ENCODE measurements around the gene CARD19.
A peak's percentile ranks its signal among the peaks of the same experiment; 100 is the strongest.

CARD19 gene

DNA sequence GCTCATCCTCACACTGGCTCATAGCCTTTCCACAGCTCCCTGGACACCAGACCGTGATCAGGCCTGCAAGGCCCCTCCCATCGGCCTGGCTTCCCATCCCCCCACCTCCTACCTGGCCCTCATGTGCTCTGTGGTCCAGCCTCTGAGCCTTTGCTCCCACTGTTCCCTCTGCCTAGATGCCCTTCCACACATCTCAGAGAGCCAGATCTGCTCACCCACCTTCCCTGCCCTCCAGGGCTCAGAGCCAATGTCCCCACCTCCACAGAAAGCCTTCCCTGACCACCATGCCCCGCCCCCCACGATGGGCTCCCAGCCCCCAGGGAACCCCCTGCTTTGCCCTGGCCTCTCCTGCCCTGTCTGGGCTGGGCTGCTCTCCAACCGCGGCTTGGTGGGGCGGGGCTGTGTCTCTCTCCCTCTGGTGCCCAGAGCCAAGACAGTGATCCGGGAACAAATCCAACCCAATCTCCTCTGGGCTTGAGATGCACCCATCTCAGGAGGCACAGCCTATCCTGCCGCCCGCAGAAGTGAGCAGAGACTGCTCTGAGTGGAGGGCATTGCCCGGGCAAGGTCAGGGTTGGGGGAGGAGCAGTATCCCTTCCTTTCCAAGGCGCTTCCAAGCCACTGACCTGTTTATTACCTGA is 36.4 kb downstream of the CARD19 start (continued):
- TF ChIP-seq ZNF121 (tag by site-specific recombination; IDR thresholded peaks at IDR 0.05) = 0 out of 2 replicates have a peak, but pooled peaks have one; percentile 9
- no peak for TF ChIP-seq ZNF239 (tag by site-specific recombination; IDR thresholded peaks at IDR 0.05)
- TF ChIP-seq GLIS1 (tag by site-specific recombination; IDR thresholded peaks at IDR 0.05) = peak; percentile 80
- peak; percentile 39 for TF ChIP-seq GLIS2 (tag by site-specific recombination; IDR thresholded peaks at IDR 0.05)

GRCh38 chr9:93132946-93133680 is 37.1 kb downstream of the CARD19 start:
- ChIA-PET CTCF (interaction anchor here (0.6 to 3.1 kb wide), 5 partner anchors 13 to 256 kb away, joined by 3 to 15 read pairs (median 3); no protein-coding TSS in a partner anchor), POLR2A (interaction anchor here (0.8 to 1.5 kb wide), 5 partner anchors 9 to 433 kb away, joined by 3 to 23 read pairs (median 6); partner anchors contain the start of genes CARD19 and FAM120AOS)
- Histone ChIP-seq H3K4me3 (ENCODE audit: low read depth, low read length) (peak overlapping the region; percentile 80), H3K4me1 (ENCODE audit: control insufficient read depth, insufficient read depth, low read length) (0 out of 2 replicates have a peak, but pooled peaks cover 2% of the 10 kb centered on the region), H3K27ac (ENCODE audit: extremely low read depth, low read depth, low read length) (no peak overlapping the region; the same call in 1 of the 2 replicates), H3K9me3 (ENCODE audit: control insufficient read depth, insufficient read depth, low read depth, low read length) (no peaks in the 10 kb centered on the region), H3K36me3 (ENCODE audit: control insufficient read depth in 2 of 2, insufficient read depth in 1 of 2, low read length in 2 of 2) (peaks cover 0 to 8% of the 10 kb centered on the region in 2 experiments; a peak in 1 of 3 replicates)
- TF ChIP-seq GLI4 (tag by site-specific recombination; IDR thresholded peaks at IDR 0.05) = no peak
- no peak for TF ChIP-seq SALL2 (tag by site-specific recombination; IDR thresholded peaks at IDR 0.05; ENCODE audit: borderline replicate concordance)
- no peak for TF ChIP-seq ZNF585B (tag by site-specific recombination; IDR thresholded peaks at IDR 0.05)
- TF ChIP-seq ZNF26 (tag by site-specific recombination; IDR thresholded peaks at IDR 0.05) = no peak
- no peak for TF ChIP-seq ZNF654 (tag by site-specific recombination; IDR thresholded peaks at IDR 0.05; ENCODE audit: low read depth)
- TF ChIP-seq GLIS1 (tag by site-specific recombination; IDR thresholded peaks at IDR 0.05) = peak; percentile 67
- TF ChIP-seq, protein P1, sequence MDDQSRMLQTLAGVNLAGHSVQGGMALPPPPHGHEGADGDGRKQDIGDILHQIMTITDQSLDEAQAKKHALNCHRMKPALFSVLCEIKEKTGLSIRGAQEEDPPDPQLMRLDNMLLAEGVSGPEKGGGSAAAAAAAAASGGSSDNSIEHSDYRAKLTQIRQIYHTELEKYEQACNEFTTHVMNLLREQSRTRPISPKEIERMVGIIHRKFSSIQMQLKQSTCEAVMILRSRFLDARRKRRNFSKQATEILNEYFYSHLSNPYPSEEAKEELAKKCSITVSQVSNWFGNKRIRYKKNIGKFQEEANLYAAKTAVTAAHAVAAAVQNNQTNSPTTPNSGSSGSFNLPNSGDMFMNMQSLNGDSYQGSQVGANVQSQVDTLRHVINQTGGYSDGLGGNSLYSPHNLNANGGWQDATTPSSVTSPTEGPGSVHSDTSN (CRISPR knock-in tag; IDR thresholded peaks at IDR 0.05) = no peak
- no peak for TF ChIP-seq ZNF10 (tag by site-specific recombination; IDR thresholded peaks at IDR 0.05)
- no peak for TF ChIP-seq ZNF560 (tag by site-specific recombination; IDR thresholded peaks at IDR 0.05; ENCODE audit: borderline replicate concordance)
- peak; percentile 66; the same call in 1 of the 2 replicates for TF ChIP-seq ZNF629 (tag by site-specific recombination; IDR thresholded peaks at IDR 0.05)
- no peak for TF ChIP-seq ZFP3 (tag by site-specific recombination; IDR thresholded peaks at IDR 0.05; ENCODE audit: low read depth)
- TF ChIP-seq ZNF692 (tag by site-specific recombination; IDR thresholded peaks at IDR 0.05) = no peak
- TF ChIP-seq ZNF830 (tag by site-specific recombination; IDR thresholded peaks at IDR 0.05; ENCODE audit: low read depth) = no peak
- TF ChIP-seq ZFP37 (tag by site-specific recombination; IDR thresholded peaks at IDR 0.05) = no peak
- no peak for TF ChIP-seq ZNF404 (tag by site-specific recombination; IDR thresholded peaks at IDR 0.05)
- TF ChIP-seq ZBTB44 (tag by site-specific recombination; IDR thresholded peaks at IDR 0.05) = no peak
- TF ChIP-seq, protein P2, sequence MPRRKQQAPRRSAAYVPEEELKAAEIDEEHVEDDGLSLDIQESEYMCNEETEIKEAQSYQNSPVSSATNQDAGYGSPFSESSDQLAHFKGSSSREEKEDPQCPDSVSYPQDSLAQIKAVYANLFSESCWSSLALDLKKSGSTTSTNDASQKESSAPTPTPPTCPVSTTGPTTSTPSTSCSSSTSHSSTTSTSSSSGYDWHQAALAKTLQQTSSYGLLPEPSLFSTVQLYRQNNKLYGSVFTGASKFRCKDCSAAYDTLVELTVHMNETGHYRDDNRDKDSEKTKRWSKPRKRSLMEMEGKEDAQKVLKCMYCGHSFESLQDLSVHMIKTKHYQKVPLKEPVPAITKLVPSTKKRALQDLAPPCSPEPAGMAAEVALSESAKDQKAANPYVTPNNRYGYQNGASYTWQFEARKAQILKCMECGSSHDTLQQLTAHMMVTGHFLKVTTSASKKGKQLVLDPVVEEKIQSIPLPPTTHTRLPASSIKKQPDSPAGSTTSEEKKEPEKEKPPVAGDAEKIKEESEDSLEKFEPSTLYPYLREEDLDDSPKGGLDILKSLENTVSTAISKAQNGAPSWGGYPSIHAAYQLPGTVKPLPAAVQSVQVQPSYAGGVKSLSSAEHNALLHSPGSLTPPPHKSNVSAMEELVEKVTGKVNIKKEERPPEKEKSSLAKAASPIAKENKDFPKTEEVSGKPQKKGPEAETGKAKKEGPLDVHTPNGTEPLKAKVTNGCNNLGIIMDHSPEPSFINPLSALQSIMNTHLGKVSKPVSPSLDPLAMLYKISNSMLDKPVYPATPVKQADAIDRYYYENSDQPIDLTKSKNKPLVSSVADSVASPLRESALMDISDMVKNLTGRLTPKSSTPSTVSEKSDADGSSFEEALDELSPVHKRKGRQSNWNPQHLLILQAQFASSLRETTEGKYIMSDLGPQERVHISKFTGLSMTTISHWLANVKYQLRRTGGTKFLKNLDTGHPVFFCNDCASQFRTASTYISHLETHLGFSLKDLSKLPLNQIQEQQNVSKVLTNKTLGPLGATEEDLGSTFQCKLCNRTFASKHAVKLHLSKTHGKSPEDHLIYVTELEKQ (tag by site-specific recombination; IDR thresholded peaks at IDR 0.05; ENCODE audit: borderline replicate concordance) = no peak
- TF ChIP-seq, protein P3, sequence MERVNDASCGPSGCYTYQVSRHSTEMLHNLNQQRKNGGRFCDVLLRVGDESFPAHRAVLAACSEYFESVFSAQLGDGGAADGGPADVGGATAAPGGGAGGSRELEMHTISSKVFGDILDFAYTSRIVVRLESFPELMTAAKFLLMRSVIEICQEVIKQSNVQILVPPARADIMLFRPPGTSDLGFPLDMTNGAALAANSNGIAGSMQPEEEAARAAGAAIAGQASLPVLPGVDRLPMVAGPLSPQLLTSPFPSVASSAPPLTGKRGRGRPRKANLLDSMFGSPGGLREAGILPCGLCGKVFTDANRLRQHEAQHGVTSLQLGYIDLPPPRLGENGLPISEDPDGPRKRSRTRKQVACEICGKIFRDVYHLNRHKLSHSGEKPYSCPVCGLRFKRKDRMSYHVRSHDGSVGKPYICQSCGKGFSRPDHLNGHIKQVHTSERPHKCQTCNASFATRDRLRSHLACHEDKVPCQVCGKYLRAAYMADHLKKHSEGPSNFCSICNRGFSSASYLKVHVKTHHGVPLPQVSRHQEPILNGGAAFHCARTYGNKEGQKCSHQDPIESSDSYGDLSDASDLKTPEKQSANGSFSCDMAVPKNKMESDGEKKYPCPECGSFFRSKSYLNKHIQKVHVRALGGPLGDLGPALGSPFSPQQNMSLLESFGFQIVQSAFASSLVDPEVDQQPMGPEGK (tag by site-specific recombination; IDR thresholded peaks at IDR 0.05) = 0 out of 2 replicates have a peak, but pooled peaks have one; percentile 45
- TF ChIP-seq ZNF302 (tag by site-specific recombination; IDR thresholded peaks at IDR 0.05; ENCODE audit: low read depth) = no peak

Measured in HEK293 (cell line).